DND-41 (cell line): ENCODE measurements around the gene GCN1.
"Not testable (repeated sequence)": the region's sequence is repeated elsewhere in the genome, so short reads cannot be mapped to it uniquely, and the experiment has no call there.

ENCODE experiments used
- ATAC-seq: fragments of 200-7000 bp; cut with Tn5 transposase; 3 replicates; pipeline ENCODE4 v1.9.1; 2021; ENCODE audit warnings: low read depth; ENCODE audit not compliant: insufficient read depth
- DNase-seq: peaks from one replicate; pipeline ENCODE4 v3.0.0-alpha.2; 2020
- H2AFZ ChIP-seq: 2 replicates; pipeline ENCODE4 v1.6.0; 2012; ENCODE audit warnings: low read depth, low read length
- H3K27ac ChIP-seq: 2 replicates; pipeline ENCODE4 v1.5.1; 2012; ENCODE audit warnings: low read length, inconsistent platforms
- H3K27me3 ChIP-seq: fragments of 200-600 bp; sonication (generic); 2 replicates; pipeline ENCODE4 v1.6.0; 2012; ENCODE audit warnings: low read length, mild to moderate bottlenecking, inconsistent platforms; ENCODE audit not compliant: insufficient read depth, poor library complexity
- H3K36me3 ChIP-seq: 2 replicates; pipeline ENCODE4 v1.5.1; 2012; ENCODE audit warnings: low read length, inconsistent platforms; ENCODE audit not compliant: insufficient read depth
- H3K4me1 ChIP-seq: 2 replicates; pipeline ENCODE4 v1.5.1; 2012; ENCODE audit warnings: mild to moderate bottlenecking, low read length; ENCODE audit not compliant: insufficient read depth
- H3K4me2 ChIP-seq: 2 replicates; pipeline ENCODE4 v1.6.0; 2012; ENCODE audit warnings: mild to moderate bottlenecking, moderate library complexity, low read length, inconsistent platforms; ENCODE audit not compliant: insufficient read depth
- H3K4me3 ChIP-seq, 2 experiments: fragments of 200-600 bp in 1 of 2; shearing (Covaris generic) in 1 of 2; 2 replicates each; pipeline ENCODE4 v1.5.1; 2012 to 2016; ENCODE audit warnings: inconsistent platforms in 2 of 2, low read length in 2 of 2, mild to moderate bottlenecking in 2 of 2, low read depth in 1 of 2, moderate library complexity in 1 of 2
- H3K79me2 ChIP-seq: 2 replicates; pipeline ENCODE4 v1.6.0; 2012; ENCODE audit warnings: low read length, inconsistent platforms; ENCODE audit not compliant: insufficient read depth
- H3K9ac ChIP-seq: 2 replicates; pipeline ENCODE4 v1.6.0; 2012; ENCODE audit warnings: low read depth, mild to moderate bottlenecking, inconsistent platforms, low read length, moderate library complexity
- H3K9me3 ChIP-seq: 2 replicates; pipeline ENCODE4 v1.5.1; 2012; ENCODE audit warnings: low read length, moderate library complexity, mild to moderate bottlenecking, inconsistent platforms; ENCODE audit not compliant: insufficient read depth, severe bottlenecking
- H4K20me1 ChIP-seq: 2 replicates; pipeline ENCODE4 v1.6.0; 2012; ENCODE audit warnings: low read length; ENCODE audit not compliant: insufficient read depth
- CTCF ChIP-seq: IDR thresholded peaks from 2 replicates; pipeline ENCODE4 v1.5.1; 2012; ENCODE audit warnings: borderline replicate concordance, low read length, moderate library complexity, mild to moderate bottlenecking; ENCODE audit not compliant: poor library complexity, severe bottlenecking; ENCODE audit errors: extremely low read depth
- EZH2 ChIP-seq: IDR thresholded peaks from 3 replicates; pipeline ENCODE4 v1.6.1; 2012; ENCODE audit warnings: borderline replicate concordance, low read depth, mild to moderate bottlenecking, moderate library complexity, low read length, inconsistent platforms; ENCODE audit not compliant: severe bottlenecking

GCN1 gene

GRCh38 chr12:120194226-120194533 lies 335 bp downstream of the GCN1 start:
- peak overlapping the region; percentile 79 to 97 for H3K4me3 ChIP-seq
- H4K20me1 ChIP-seq, result peaks cover 45% of the 10 kb centered on the region
- peak overlapping the region; percentile 81 for H2AFZ ChIP-seq
- TF ChIP-seq EZH2, result no peak
- no peak for TF ChIP-seq CTCF
- peak overlapping the region; percentile 78 for H3K4me2 ChIP-seq
- DNase-seq (no peak), ATAC-seq (peak; percentile 36; the same call in 2 of the 3 replicates)
- H3K9ac ChIP-seq, result peak overlapping the region; percentile 90
- peaks cover 71% of the 10 kb centered on the region for H3K4me1 ChIP-seq
- H3K27ac ChIP-seq, result peak overlapping the region; percentile 89
- H3K27me3 ChIP-seq, result no peaks in the 10 kb centered on the region
- peaks cover 90% of the 10 kb centered on the region for H3K79me2 ChIP-seq
- H3K36me3 ChIP-seq, result peaks cover 64% of the 10 kb centered on the region
- no peaks in the 10 kb centered on the region for H3K9me3 ChIP-seq

GRCh38 chr12:120193286-120193685 lies 1.2 kb downstream of the GCN1 start:
- Histone ChIP-seq H3K9ac (peak overlapping the region; percentile 90), H3K4me1 (peaks cover 62% of the 10 kb centered on the region), H3K27ac (peak overlapping the region; percentile 89; the same call in 1 of the 2 replicates), H3K79me2 (peaks cover 81% of the 10 kb centered on the region), H4K20me1 (peaks cover 36% of the 10 kb centered on the region; the same call in 1 of the 2 replicates), H3K36me3 (peaks cover 62% of the 10 kb centered on the region), H3K4me3 (peak overlapping the region; percentile 79 to 97; a peak in 3 of 4 replicates), H3K4me2 (peak overlapping the region; percentile 78)
- not testable (repeated sequence) for H2AFZ ChIP-seq, DNase-seq, ATAC-seq, H3K9me3 ChIP-seq, H3K27me3 ChIP-seq

- no peaks in the 10 kb centered on the region for H3K27me3 ChIP-seq
- H2AFZ ChIP-seq, result no peak overlapping the region
- no peak overlapping the region for H3K4me3 ChIP-seq
- DNase-seq, result no peak
- H3K9ac ChIP-seq, result no peak overlapping the region
- no peaks in the 10 kb centered on the region for H3K9me3 ChIP-seq
- H3K4me1 ChIP-seq, result peaks cover 40% of the 10 kb centered on the region
- H3K79me2 ChIP-seq, result peaks cover 81% of the 10 kb centered on the region
- TF ChIP-seq EZH2, result no peak
- no peak for TF ChIP-seq CTCF
- no peak for ATAC-seq
- no peak overlapping the region for H3K4me2 ChIP-seq
- H4K20me1 ChIP-seq, result peaks cover 34% of the 10 kb centered on the region; the same call in 1 of the 2 replicates
- no peak overlapping the region for H3K27ac ChIP-seq
- peaks cover 59% of the 10 kb centered on the region for H3K36me3 ChIP-seq
These were observed 3.5 kb downstream of the GCN1 start for GRCh38 chr12:120190985-120191480.

GRCh38 chr12:120190386-120190785 lies 4.1 kb downstream of the GCN1 start:
- TF ChIP-seq EZH2 (no peak), CTCF (no peak)

More at GRCh38 chr12:120190386-120190785, 4.1 kb downstream of the GCN1 start:
- Histone ChIP-seq H3K27me3 (no peaks in the 10 kb centered on the region), H3K27ac (no peak overlapping the region), H3K9ac (no peak overlapping the region), H3K4me1 (peaks cover 34% of the 10 kb centered on the region), H4K20me1 (peaks cover 39% of the 10 kb centered on the region; the same call in 1 of the 2 replicates), H3K4me3 (no peak overlapping the region), H2AFZ (no peak overlapping the region), H3K4me2 (no peak overlapping the region), H3K36me3 (peaks cover 61% of the 10 kb centered on the region), H3K9me3 (no peaks in the 10 kb centered on the region), H3K79me2 (peaks cover 76% of the 10 kb centered on the region)
- no peak for DNase-seq
- ATAC-seq, result no peak
